DOHH2 (cell line): ENCODE measurements around the gene LRRC61.
"Not testable (repeated sequence)": the region's sequence is repeated elsewhere in the genome, so short reads cannot be mapped to it uniquely, and the experiment has no call there.

ENCODE experiments used
- CTCF ChIP-seq: fragments of 200-600 bp; sonication (generic); IDR thresholded peaks from one replicate; pipeline ENCODE4 v1.5.1; 2014; ENCODE audit warnings: antibody characterized with exemption, mild to moderate bottlenecking, low read depth, low read length; ENCODE audit not compliant: poor library complexity, severe bottlenecking
- EZH2phosphoT487 ChIP-seq: fragments of 200-600 bp; sonication (generic); IDR thresholded peaks from 2 replicates; pipeline ENCODE4 v1.6.1; 2017; ENCODE audit warnings: borderline replicate concordance, mild to moderate bottlenecking, antibody characterized with exemption, low read length, moderate library complexity, mixed read lengths

DNA sequence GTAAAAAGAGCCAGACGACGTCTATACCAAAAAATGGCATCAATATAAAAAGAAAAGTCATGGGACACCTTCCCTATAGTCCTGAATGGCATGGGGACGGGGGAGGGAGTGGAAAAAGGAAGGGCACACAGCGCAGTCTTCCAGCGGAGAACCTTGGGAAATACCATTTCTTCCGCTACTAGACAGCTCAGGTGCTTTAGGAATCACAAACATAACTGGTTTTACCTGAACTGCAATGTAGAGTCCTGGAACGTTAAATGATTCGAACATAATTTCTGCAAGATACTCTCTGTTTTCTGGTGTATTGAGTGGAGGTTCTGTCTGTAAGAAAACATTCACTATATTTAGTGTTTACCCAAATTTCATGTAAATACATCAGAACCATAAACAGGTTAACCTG is 28.1 kb upstream of the LRRC61 start:
- not testable (repeated sequence) for TF ChIP-seq EZH2phosphoT487, CTCF
